ENCODE results near the gene RPL10. TPM values are rescaled to one million over a fixed set of nuclear protein-coding genes. Genes with fewer than 3 reads are reported as not detected.

The RPL10 gene
- polyA plus RNA-seq, 1 donor from 2014 or later: 3,689 TPM

- no peaks in the 10 kb centered on the region for H3K9me3 ChIP-seq (ENCODE audit: low read length)
- no peaks in the 10 kb centered on the region for H4K20me1 ChIP-seq (ENCODE audit: insufficient read depth)
- H3K9ac ChIP-seq (ENCODE audit: low read length): no peak overlapping the region
- no peak overlapping the region for H2AFZ ChIP-seq (ENCODE audit: low read depth, low read length)
- no peak overlapping the region for H3K4me3 ChIP-seq (ENCODE audit: low read length)
- TF ChIP-seq TAF1 (IDR thresholded peaks at IDR 0.05; ENCODE audit: low read depth) (no peak), SMC3 (conservative IDR thresholded peaks at IDR 0.05; ENCODE audit: poor library complexity) (no peak), EP300 (conservative IDR thresholded peaks at IDR 0.05; ENCODE audit: poor library complexity, severe bottlenecking) (no peak), REST (IDR thresholded peaks at IDR 0.05; ENCODE audit: borderline replicate concordance) (no peak), MXI1 (conservative IDR thresholded peaks at IDR 0.05; ENCODE audit: poor library complexity, severe bottlenecking) (no peak), RAD21 (conservative IDR thresholded peaks at IDR 0.05) (no peak), CTCF (IDR thresholded peaks at IDR 0.05; ENCODE audit: poor library complexity, severe bottlenecking) (no peak), POLR2AphosphoS5 (IDR thresholded peaks at IDR 0.05) (no peak), EZH2 (IDR thresholded peaks at IDR 0.05; ENCODE audit: borderline replicate concordance, insufficient read depth, low read length, poor library complexity, severe bottlenecking) (no peak)
- H3K27me3 ChIP-seq (ENCODE audit: insufficient read depth, low read depth, low read length): no peaks in the 10 kb centered on the region
- no peak overlapping the region for H3K4me2 ChIP-seq (ENCODE audit: low read length)
- no peak overlapping the region for H3K27ac ChIP-seq (ENCODE audit: low read length)
- H3K79me2 ChIP-seq (replicated peaks; ENCODE audit: insufficient read depth, low read length): no peaks in the 10 kb centered on the region
- no peaks in the 10 kb centered on the region for H3F3A ChIP-seq (ENCODE audit: insufficient read depth, low read length, poor library complexity, severe bottlenecking)
- H3K9me2 ChIP-seq (ENCODE audit: insufficient read depth, low read length): no peaks in the 10 kb centered on the region
- H3K36me3 ChIP-seq (ENCODE audit: insufficient read depth, low read length): no peaks in the 10 kb centered on the region
Observed at GRCh38 chrX:154354013-154354412, 44.2 kb upstream of the RPL10 start.

GRCh38 chrX:154354516-154354915 is 43.7 kb upstream of the RPL10 start:
- H3F3A ChIP-seq (ENCODE audit: insufficient read depth, low read length, poor library complexity, severe bottlenecking): no peaks in the 10 kb centered on the region
- H3K4me3 ChIP-seq (ENCODE audit: low read length): no peak overlapping the region
- no peaks in the 10 kb centered on the region for H3K36me3 ChIP-seq (ENCODE audit: insufficient read depth, low read length)
- H3K9me2 ChIP-seq (ENCODE audit: insufficient read depth, low read length): no peaks in the 10 kb centered on the region
- H2AFZ ChIP-seq (ENCODE audit: low read depth, low read length): no peak overlapping the region
- no peaks in the 10 kb centered on the region for H3K79me2 ChIP-seq (replicated peaks; ENCODE audit: insufficient read depth, low read length)
- H3K27ac ChIP-seq (ENCODE audit: low read length): no peak overlapping the region
- H4K20me1 ChIP-seq (ENCODE audit: insufficient read depth): no peaks in the 10 kb centered on the region
- no peak overlapping the region for H3K4me2 ChIP-seq (ENCODE audit: low read length)
- H3K27me3 ChIP-seq (ENCODE audit: insufficient read depth, low read depth, low read length): no peaks in the 10 kb centered on the region
- H3K9me3 ChIP-seq (ENCODE audit: low read length): no peaks in the 10 kb centered on the region
- no peak overlapping the region for H3K9ac ChIP-seq (ENCODE audit: low read length)
- TF ChIP-seq CTCF (IDR thresholded peaks at IDR 0.05; ENCODE audit: poor library complexity, severe bottlenecking) (no peak), MXI1 (conservative IDR thresholded peaks at IDR 0.05; ENCODE audit: poor library complexity, severe bottlenecking) (no peak), POLR2AphosphoS5 (IDR thresholded peaks at IDR 0.05) (no peak), EP300 (conservative IDR thresholded peaks at IDR 0.05; ENCODE audit: poor library complexity, severe bottlenecking) (no peak), SMC3 (conservative IDR thresholded peaks at IDR 0.05; ENCODE audit: poor library complexity) (no peak), REST (IDR thresholded peaks at IDR 0.05; ENCODE audit: borderline replicate concordance) (no peak), EZH2 (IDR thresholded peaks at IDR 0.05; ENCODE audit: borderline replicate concordance, insufficient read depth, low read length, poor library complexity, severe bottlenecking) (no peak), RAD21 (conservative IDR thresholded peaks at IDR 0.05) (no peak), TAF1 (IDR thresholded peaks at IDR 0.05; ENCODE audit: low read depth) (no peak)

All from neural cell (in vitro differentiated cells).